ENCODE results near the gene TMEM154.

GRCh38 chr4:152687974-152688599 is 8.3 kb upstream of the TMEM154 start:
- TF ChIP-seq CTCF (IDR thresholded peaks at IDR 0.05) (no peak), POLR2A (IDR thresholded peaks at IDR 0.05) (no peak)

Data from uterus (tissue), 2 donors.